ENCODE measurements around the gene RGS18. TPM values are rescaled to one million over a fixed set of nuclear protein-coding genes. Genes with fewer than 3 reads are reported as not detected.

Gene RGS18
- total and polyA plus RNA-seq, 2 donors (not counting 1 experiment from before 2014, with no cell fraction given) = 0.09 TPM; not detected in 1

- Histone ChIP-seq H3K27me3 (replicated peaks in 1 of 4; ENCODE audit: control extremely low read depth in 1 of 4, control insufficient read depth in 3 of 4, insufficient read depth in 4 of 4, low read length in 3 of 4) (no peaks in the 10 kb centered on the region), H4K20me1 (ENCODE audit: control insufficient read depth, insufficient read depth, low read length, poor library complexity, severe bottlenecking) (no peaks in the 10 kb centered on the region), H3K79me2 (ENCODE audit: control insufficient read depth, insufficient read depth, low read length) (no peaks in the 10 kb centered on the region), H3K4me3 (ENCODE audit: control extremely low read depth in 1 of 5, extremely low read depth in 1 of 5, insufficient read depth in 1 of 5, low read depth in 2 of 5, low read length in 4 of 5) (no peak overlapping the region), H2AFZ (ENCODE audit: insufficient read depth, low read depth, low read length, poor library complexity, severe bottlenecking) (no peak overlapping the region), H3K4me1 (ENCODE audit: control insufficient read depth in 2 of 2, insufficient read depth in 2 of 2, low read length in 2 of 2) (no peaks in the 10 kb centered on the region), H3K9ac (ENCODE audit: low read length) (no peak overlapping the region), H3K27ac (ENCODE audit: low read length in 2 of 2) (no peak overlapping the region), H3K36me3 (replicated peaks in 1 of 2; ENCODE audit: control extremely low read depth in 1 of 2, control insufficient read depth in 1 of 2, extremely low read depth in 1 of 2, insufficient read depth in 2 of 2, low read length in 1 of 2) (no peaks in the 10 kb centered on the region), H3K9me3 (ENCODE audit: control extremely low read depth in 1 of 3, control insufficient read depth in 2 of 3, insufficient read depth in 1 of 3, low read length in 2 of 3) (no peaks in the 10 kb centered on the region), H3K4me2 (replicated peaks; ENCODE audit: low read depth, low read length, poor library complexity, severe bottlenecking) (no peak overlapping the region)
- H3K27ac Mint-ChIP-seq = no peak overlapping the region
- ChIA-PET CTCF (no interaction called here), POLR2A (no interaction called here)
- H3K27me3 Mint-ChIP-seq = no peaks in the 10 kb centered on the region
- intact Hi-C loops (cut with micrococcal nuclease) = no loop called here
- DNase-seq (no peak), ATAC-seq (ENCODE audit: low read depth) (no peak)
- no peaks in the 10 kb centered on the region for H3K9me3 Mint-ChIP-seq (ENCODE audit: insufficient read depth)
- H3K4me1 Mint-ChIP-seq = no peaks in the 10 kb centered on the region
- H3K4me3 Mint-ChIP-seq = no peak overlapping the region
- no peak for TF ChIP-seq CTCF (IDR thresholded peaks at IDR 0.05)
- TF ChIP-seq EZH2 (IDR thresholded peaks at IDR 0.05; ENCODE audit: borderline replicate concordance, insufficient read depth, low read depth, low read length, poor library complexity, severe bottlenecking) = no peak
These were observed 5.0 kb upstream of the RGS18 start for GRCh38 chr1:192153276-192153675.

GRCh38 chr1:192157067-192157466 lies 1.2 kb upstream of the RGS18 start:
- H3K9me3 ChIP-seq (ENCODE audit: control extremely low read depth in 1 of 3, control insufficient read depth in 2 of 3, insufficient read depth in 1 of 3, low read length in 2 of 3) = no peaks in the 10 kb centered on the region
- H3K4me1 ChIP-seq (ENCODE audit: control insufficient read depth in 2 of 2, insufficient read depth in 2 of 2, low read length in 2 of 2) = no peaks in the 10 kb centered on the region
- intact Hi-C loops (cut with micrococcal nuclease) = no loop called here
- no peaks in the 10 kb centered on the region for H3K4me1 Mint-ChIP-seq
- no peak overlapping the region for H3K4me3 ChIP-seq (ENCODE audit: control extremely low read depth in 1 of 5, extremely low read depth in 1 of 5, insufficient read depth in 1 of 5, low read depth in 2 of 5, low read length in 4 of 5)
- no peak for TF ChIP-seq EZH2 (IDR thresholded peaks at IDR 0.05; ENCODE audit: borderline replicate concordance, insufficient read depth, low read depth, low read length, poor library complexity, severe bottlenecking)
- TF ChIP-seq CTCF (IDR thresholded peaks at IDR 0.05) = no peak
- H3K27me3 Mint-ChIP-seq = no peaks in the 10 kb centered on the region
- no peak overlapping the region for H3K4me3 Mint-ChIP-seq
- H3K36me3 ChIP-seq (replicated peaks in 1 of 2; ENCODE audit: control extremely low read depth in 1 of 2, control insufficient read depth in 1 of 2, extremely low read depth in 1 of 2, insufficient read depth in 2 of 2, low read length in 1 of 2) = no peaks in the 10 kb centered on the region
- H3K79me2 ChIP-seq (ENCODE audit: control insufficient read depth, insufficient read depth, low read length) = no peaks in the 10 kb centered on the region
- H3K27me3 ChIP-seq (replicated peaks in 1 of 4; ENCODE audit: control extremely low read depth in 1 of 4, control insufficient read depth in 3 of 4, insufficient read depth in 4 of 4, low read length in 3 of 4) = no peaks in the 10 kb centered on the region
- H3K9ac ChIP-seq (ENCODE audit: low read length) = no peak overlapping the region
- H3K9me3 Mint-ChIP-seq (ENCODE audit: insufficient read depth) = no peaks in the 10 kb centered on the region
- H2AFZ ChIP-seq (ENCODE audit: insufficient read depth, low read depth, low read length, poor library complexity, severe bottlenecking) = no peak overlapping the region
- DNase-seq (no peak), ATAC-seq (ENCODE audit: low read depth) (no peak)
- CTCF ChIA-PET = no interaction called here
- no peak overlapping the region for H3K4me2 ChIP-seq (replicated peaks; ENCODE audit: low read depth, low read length, poor library complexity, severe bottlenecking)
- H4K20me1 ChIP-seq (ENCODE audit: control insufficient read depth, insufficient read depth, low read length, poor library complexity, severe bottlenecking) = no peaks in the 10 kb centered on the region
- POLR2A ChIA-PET = no interaction called here
- no peak overlapping the region for H3K27ac ChIP-seq (ENCODE audit: low read length in 2 of 2)
- H3K27ac Mint-ChIP-seq = no peak overlapping the region

Data from B cell (primary cell).